H1 (cell line): ENCODE results near the gene KRT78. TPM values are rescaled to one million over a fixed set of nuclear protein-coding genes. Genes with fewer than 3 reads are reported as not detected.

ENCODE experiments used
- CTCF ChIA-PET: fragments of 300-600 bp; sonication (Branson Sonifier 250); formaldehyde crosslinking; loops from one replicate; lab custom pipeline; 2021; ENCODE audit not compliant: partially characterized antibody; lab: Charles Lee
- POLR2A ChIA-PET: fragments of 300-600 bp; sonication (Branson Sonifier 250); formaldehyde crosslinking; loops from one replicate; lab custom pipeline; 2021; ENCODE audit warnings: inconsistent platforms; ENCODE audit not compliant: partially characterized antibody; lab: Charles Lee
- DNase-seq, 2 experiments: peaks; one replicate each; pipeline versions ENCODE4 v3.0.0 to v3.0.0-alpha.2; 2010 to 2022; ENCODE audit warnings: low spot score in 2 of 2, low read depth in 1 of 2, mixed read lengths in 1 of 2
- FAIRE-seq: peaks from 2 replicates; lab custom pipeline; 2011; peaks lifted over from hg19 to GRCh38; lab: Jason Lieb, UNC
- H2AFZ ChIP-seq: 2 replicates; pipeline ENCODE4 v1.8.1; 2012; ENCODE audit warnings: low read length, inconsistent platforms
- H2AK5ac ChIP-seq: 2 replicates; pipeline ENCODE4 v1.6.1; 2013; ENCODE audit warnings: low read depth, low read length
- H2BK120ac ChIP-seq: replicated peaks from 2 replicates; pipeline ENCODE3; 2013; ENCODE audit warnings: low read depth, low read length, inconsistent platforms
- H2BK12ac ChIP-seq: 2 replicates; pipeline ENCODE4 v1.6.1; 2013; ENCODE audit warnings: low read depth, low read length
- H2BK15ac ChIP-seq: 2 replicates; pipeline ENCODE4 v1.6.1; 2013; ENCODE audit warnings: low read length
- H2BK20ac ChIP-seq: 2 replicates; pipeline ENCODE4 v1.6.1; 2013; ENCODE audit warnings: low read length
- H2BK5ac ChIP-seq: 2 replicates; pipeline ENCODE4 v1.6.1; 2013; ENCODE audit warnings: low read depth, low read length
- H3K14ac ChIP-seq: 2 replicates; pipeline ENCODE4 v1.6.1; 2013; ENCODE audit warnings: inconsistent platforms; ENCODE audit not compliant: insufficient read length
- H3K18ac ChIP-seq: 2 replicates; pipeline ENCODE4 v1.6.1; 2013; ENCODE audit warnings: low read length; ENCODE audit errors: extremely low read depth
- H3K23ac ChIP-seq: 2 replicates; pipeline ENCODE4 v1.6.1; 2013; ENCODE audit warnings: inconsistent platforms; ENCODE audit not compliant: insufficient read length
- H3K23me2 ChIP-seq: 2 replicates; pipeline ENCODE4 v1.6.1; 2013; ENCODE audit warnings: low read depth, low read length
- H3K27ac ChIP-seq: 2 replicates; pipeline ENCODE4 v1.6.1; 2011; ENCODE audit warnings: low read depth, low read length, inconsistent platforms
- H3K27me3 ChIP-seq, 4 experiments: replicated peaks in 1 of 4; 1 replicate in 1 of 4; 2 replicates in 3 of 4; pipeline versions ENCODE4 v1.6.1 to v1.8.1; 2011 to 2013; ENCODE audit warnings: low read length in 3 of 4, mild to moderate bottlenecking in 3 of 4, inconsistent platforms in 2 of 4, mixed read lengths in 2 of 4, moderate library complexity in 1 of 4; ENCODE audit not compliant: control insufficient read depth in 3 of 4, insufficient read depth in 3 of 4; ENCODE audit errors: extremely low read depth in 1 of 4
- H3K36me3 ChIP-seq, 4 experiments: 2 replicates each; pipeline versions ENCODE4 v1.6.1 to v1.8.1; 2011 to 2013; ENCODE audit warnings: mild to moderate bottlenecking in 4 of 4, low read length in 3 of 4, moderate library complexity in 2 of 4, control low read depth in 1 of 4, inconsistent platforms in 1 of 4; ENCODE audit not compliant: insufficient read depth in 4 of 4, control insufficient read depth in 2 of 4
- H3K4ac ChIP-seq: replicated peaks from 2 replicates; pipeline ENCODE3; 2013; ENCODE audit warnings: low read length, low read depth, mixed read lengths, inconsistent platforms; ENCODE audit not compliant: insufficient read length
- H3K4me1 ChIP-seq, 4 experiments: replicated peaks in 1 of 4; 1 replicate in 1 of 4; 2 replicates in 3 of 4; pipeline versions ENCODE4 v1.6.1 to v1.8.1; 2011 to 2013; ENCODE audit warnings: low read length in 3 of 4, inconsistent platforms in 2 of 4, mixed read lengths in 1 of 4; ENCODE audit not compliant: insufficient read depth in 4 of 4, control insufficient read depth in 3 of 4
- H3K4me2 ChIP-seq, 2 experiments: 2 replicates each; pipeline versions ENCODE4 v1.6.1 to v1.8.1; 2011 to 2013; ENCODE audit warnings: low read depth in 2 of 2, low read length in 2 of 2, control low read depth in 1 of 2, inconsistent platforms in 1 of 2, mild to moderate bottlenecking in 1 of 2; ENCODE audit not compliant: insufficient read depth in 1 of 2
- H3K4me3 ChIP-seq, 4 experiments: fragments of 200-600, 300-600 bp in 1 of 4; sonication (generic), shearing (Covaris generic), sonication (Bioruptor Twin) in 1 of 4; 2 replicates each; pipeline versions ENCODE4 v1.5.1 to v1.8.1; 2011 to 2016; ENCODE audit warnings: low read length in 4 of 4, low read depth in 3 of 4, control low read depth in 2 of 4, inconsistent platforms in 2 of 4, mild to moderate bottlenecking in 2 of 4, mixed read lengths in 1 of 4, moderate library complexity in 1 of 4; ENCODE audit not compliant: insufficient read depth in 2 of 4; ENCODE audit errors: extremely low read depth in 1 of 4
- H3K56ac ChIP-seq: replicated peaks from 2 replicates; pipeline ENCODE3; 2013; ENCODE audit warnings: low read depth, mild to moderate bottlenecking, mixed read lengths, low read length, inconsistent platforms; ENCODE audit not compliant: insufficient read length
- H3K79me1 ChIP-seq: 2 replicates; pipeline ENCODE4 v1.6.1; 2013; ENCODE audit warnings: low read depth, low read length, control low read depth
- H3K79me2 ChIP-seq, 2 experiments: 2 replicates each; pipeline versions ENCODE4 v1.6.1 to v1.8.1; 2012 to 2013; ENCODE audit warnings: low read length in 2 of 2, mild to moderate bottlenecking in 2 of 2, inconsistent platforms in 1 of 2; ENCODE audit not compliant: insufficient read depth in 2 of 2, control insufficient read depth in 1 of 2
- H3K9ac ChIP-seq, 4 experiments: replicated peaks in 1 of 4; 1 replicate in 1 of 4; 2 replicates in 3 of 4; pipeline versions ENCODE4 v1.6.1 to v1.8.1; 2011 to 2013; ENCODE audit warnings: low read depth in 3 of 4, low read length in 3 of 4, control low read depth in 2 of 4, mild to moderate bottlenecking in 2 of 4, moderate library complexity in 2 of 4, inconsistent platforms in 1 of 4; ENCODE audit errors: extremely low read depth in 1 of 4
- H3K9me3 ChIP-seq, 2 experiments: 2 replicates each; pipeline versions ENCODE4 v1.6.1 to v1.8.1; 2012 to 2013; ENCODE audit warnings: mild to moderate bottlenecking in 2 of 2, moderate library complexity in 2 of 2, control low read depth in 1 of 2, inconsistent platforms in 1 of 2, low read depth in 1 of 2, low read length in 1 of 2, mixed read lengths in 1 of 2; ENCODE audit not compliant: insufficient read depth in 2 of 2
- H4K20me1 ChIP-seq, 2 experiments: replicated peaks in 1 of 2; 2 replicates each; pipeline versions ENCODE3 to v1.8.1; 2011 to 2013; ENCODE audit warnings: inconsistent platforms in 2 of 2, low read length in 2 of 2, mild to moderate bottlenecking in 1 of 2; ENCODE audit not compliant: insufficient read depth in 2 of 2, control insufficient read depth in 1 of 2
- H4K5ac ChIP-seq: 2 replicates; pipeline ENCODE4 v1.6.1; 2013; ENCODE audit warnings: low read length, low read depth, mixed read lengths, inconsistent platforms; ENCODE audit not compliant: insufficient read length
- H4K8ac ChIP-seq: 2 replicates; pipeline ENCODE4 v1.8.0; 2013; ENCODE audit warnings: mild to moderate bottlenecking, moderate library complexity, low read length, inconsistent platforms; ENCODE audit not compliant: insufficient read depth; ENCODE audit errors: extremely low read depth
- H4K91ac ChIP-seq: replicated peaks from 2 replicates; pipeline ENCODE3; 2013; ENCODE audit warnings: low read length, mixed read lengths, inconsistent platforms; ENCODE audit not compliant: insufficient read length
- BACH1 ChIP-seq: IDR thresholded peaks from 2 replicates; pipeline ENCODE4 v1.6.1; 2012; ENCODE audit warnings: low read length, improper control_type of control experiment
- CTBP2 ChIP-seq: IDR thresholded peaks from 2 replicates; pipeline ENCODE4 v1.7.0; 2011; ENCODE audit warnings: borderline replicate concordance, mild to moderate bottlenecking, moderate library complexity, mixed read lengths, low read length; ENCODE audit not compliant: insufficient read depth, insufficient read length
- E2F6 ChIP-seq: IDR thresholded peaks from 2 replicates; pipeline ENCODE4 v1.6.1; 2012; ENCODE audit warnings: inconsistent platforms
- HDAC2 ChIP-seq, 2 experiments: fragments of 300-600 bp in 1 of 2; sonication (generic) in 1 of 2; IDR thresholded peaks; 2 replicates each; pipeline ENCODE4 v1.6.1; 2011 to 2012; ENCODE audit warnings: low read depth in 2 of 2, low read length in 2 of 2, mild to moderate bottlenecking in 2 of 2, moderate library complexity in 2 of 2, borderline replicate concordance in 1 of 2, inconsistent platforms in 1 of 2
- JUND ChIP-seq: IDR thresholded peaks from 2 replicates; pipeline ENCODE4 v1.6.1; 2011; ENCODE audit warnings: mild to moderate bottlenecking, improper control_type of control experiment, low read length
- KDM4A ChIP-seq: IDR thresholded peaks from one replicate; pipeline ENCODE4 v1.7.1; 2012; ENCODE audit warnings: low read depth, mild to moderate bottlenecking, moderate library complexity, low read length, inconsistent platforms; ENCODE audit not compliant: severe bottlenecking
- PHF8 ChIP-seq: fragments of 200-600 bp; sonication (generic); conservative IDR thresholded peaks from 2 replicates; pipeline ENCODE4 v1.7.1; 2012; ENCODE audit warnings: low read depth, mild to moderate bottlenecking, inconsistent platforms, low read length, moderate library complexity
- POLR2AphosphoS5 ChIP-seq: IDR thresholded peaks from 2 replicates; pipeline ENCODE4 v1.6.1; 2011; ENCODE audit warnings: low read depth, low read length
- SIN3A ChIP-seq, 2 experiments: IDR thresholded peaks in 1 of 2; conservative IDR thresholded peaks in 1 of 2; 2 replicates each; pipeline ENCODE4 v1.6.1; 2011 to 2012; ENCODE audit warnings: low read length in 2 of 2, improper control_type of control experiment in 1 of 2, low read depth in 1 of 2, mild to moderate bottlenecking in 1 of 2
- ZNF274 ChIP-seq: IDR thresholded peaks from 2 replicates; pipeline ENCODE4 v1.7.0; 2012; ENCODE audit warnings: low read length, borderline replicate concordance; ENCODE audit errors: extremely low read depth
- WGBS, 2 experiments: shearing (Covaris generic) in 1 of 2; methylation state at CpG; one replicate each; pipeline versions ENCODE4 v1.1.6 to v1.1.7; 2013 to 2015; ENCODE audit warnings: low lambda C conversion rate in 2 of 2, mixed read lengths in 2 of 2, inconsistent platforms in 1 of 2, low coverage in 1 of 2, missing lambda C conversion rate in 1 of 2; ENCODE audit not compliant: insufficient replicate concordance in 2 of 2, insufficient coverage in 1 of 2, insufficient read length in 1 of 2; ENCODE audit errors: extremely low coverage in 1 of 2, missing lambda C conversion rate in 1 of 2; 5-methylcytosine and 5-hydroxymethylcytosine counted together
- polyA plus RNA-seq, 7 experiments: library from polyadenylated mRNA; depleted of rRNA in 3 of 7; stranded (reverse) in 5 of 7; unstranded in 2 of 7; fragments of >200 nt in 5 of 7; fragments of 200-250 nt in 2 of 7; gene quantifications; 1 replicate in 5 of 7; 2 replicates in 1 of 7; 4 replicates in 1 of 7; pipeline versions ENCODE4 v1.2.1 to v1.2.3, GENCODE V29; 2011 to 2013; ENCODE audit warnings: missing spikeins in 2 of 7, mixed read lengths in 2 of 7
- total RNA-seq: library from RNA; stranded (reverse); fragmentation: NEBNext Ultra II Directional; extraction: Animal tissue kit (Norgen Biotek cat#: 25700); gene quantifications from 2 replicates; pipeline ENCODE4 v1.2.1, GENCODE V29; 2021

KRT78 gene
- total and polyA plus RNA-seq, 2 of the 8 experiments (the other 6 are each of a cell fraction or from before 2014, with no cell fraction given) = not detected

- Histone ChIP-seq H3K4me1 (no peaks in the 10 kb centered on the region), H3K23me2 (no peaks in the 10 kb centered on the region), H2BK15ac (no peak overlapping the region), H3K79me1 (no peaks in the 10 kb centered on the region), H2BK120ac (no peak overlapping the region), H3K4ac (no peak overlapping the region), H3K27me3 (peaks cover 0 to 2% (median 0%) of the 10 kb centered on the region in 4 experiments; a peak in 1 of 7 replicates), H3K9me3 (no peaks in the 10 kb centered on the region; a peak in 1 of 4 replicates), H4K8ac (no peak overlapping the region), H3K9ac (no peak overlapping the region), H3K36me3 (no peaks in the 10 kb centered on the region), H3K27ac (no peak overlapping the region), H2AK5ac (no peak overlapping the region), H3K14ac (no peak overlapping the region), H3K56ac (no peak overlapping the region), H3K79me2 (no peaks in the 10 kb centered on the region), H2BK20ac (no peak overlapping the region), H4K91ac (no peak overlapping the region), H3K4me2 (no peak overlapping the region), H3K18ac (no peak overlapping the region), H2BK12ac (no peak overlapping the region), H2BK5ac (no peak overlapping the region), H4K20me1 (no peaks in the 10 kb centered on the region), H4K5ac (no peak overlapping the region), H3K23ac (no peak overlapping the region), H3K4me3 (no peak overlapping the region), H2AFZ (no peak overlapping the region)
- no peak for TF ChIP-seq KDM4A
- no peak for TF ChIP-seq E2F6
- TF ChIP-seq PHF8 = no peak
- no peak for TF ChIP-seq JUND
- TF ChIP-seq CTBP2 = no peak
- TF ChIP-seq BACH1 = no peak
- TF ChIP-seq SIN3A (conservative IDR thresholded peaks at IDR 0.05 in 1 of 2, IDR thresholded peaks at IDR 0.05 in 1 of 2; ENCODE audit: low read depth in 1 of 2, low read length in 2 of 2) = no peak
- TF ChIP-seq POLR2AphosphoS5 = no peak
- TF ChIP-seq ZNF274 = no peak
- TF ChIP-seq HDAC2 (IDR thresholded peaks at IDR 0.05; ENCODE audit: borderline replicate concordance in 1 of 2, low read depth in 2 of 2, low read length in 2 of 2) = no peak
- WGBS, 2 experiments = 91% methylated on average over 17 of the region's 18 CpGs; no CpG with 5 or more reads in 1 of the 2 experiments
- FAIRE-seq (no peak), DNase-seq (no peak)
- ChIA-PET CTCF (interaction anchor here (0.9 to 2.2 kb wide), 13 partner anchors 11 to 444 kb away, joined by 3 to 7 read pairs (median 4); no protein-coding TSS in a partner anchor), POLR2A (interaction anchor here (0.5 kb wide), 1 partner anchor 797 kb away, joined by 3 read pairs; no protein-coding TSS in a partner anchor)
These were observed 9.2 kb downstream of the KRT78 start for GRCh38 chr12:52839436-52840105.
